ENCODE results near the gene GOLGA8T.
"Not testable (repeated sequence)": the region's sequence is repeated elsewhere in the genome, so short reads cannot be mapped to it uniquely, and the experiment has no call there.

GRCh38 chr15:30192119-30192745, 57.4 kb downstream of the GOLGA8T start:
- TF ChIP-seq CTCF (IDR thresholded peaks at IDR 0.05; ENCODE audit: insufficient read depth, low read depth, low read length); EZH2 (IDR thresholded peaks at IDR 0.05; ENCODE audit: insufficient read depth, low read length): not testable (repeated sequence)

All from astrocyte (in vitro differentiated cells and primary cell).